ENCODE data around the gene ACACA.
A peak's percentile ranks its signal among the peaks of the same experiment; 100 is the strongest.

ACACA gene

GRCh38 chr17:37276475-37276874 is 130.2 kb downstream of the ACACA start:
- TF ChIP-seq POLR2A (IDR thresholded peaks at IDR 0.05; ENCODE audit: low read depth, low read length): no peak

GRCh38 chr17:37274461-37274860 is 132.2 kb downstream of the ACACA start:
- TF ChIP-seq POLR2A (IDR thresholded peaks at IDR 0.05; ENCODE audit: low read depth, low read length): no peak
- DNase-seq (ENCODE audit: insufficient read length, low spot score) (no peak), FAIRE-seq (no peak)

More at GRCh38 chr17:37276475-37276874, 130.2 kb downstream of the ACACA start:
- no peak for DNase-seq (ENCODE audit: insufficient read length, low spot score)
- FAIRE-seq: no peak

- no peak for FAIRE-seq
- DNase-seq (ENCODE audit: insufficient read length, low spot score): peak; percentile 7
- TF ChIP-seq POLR2A (IDR thresholded peaks at IDR 0.05; ENCODE audit: low read depth, low read length): no peak
These were observed 133.1 kb downstream of the ACACA start for GRCh38 chr17:37273409-37274051.

GRCh38 chr17:37265446-37266173 is 141.0 kb downstream of the ACACA start:
- FAIRE-seq (no peak), DNase-seq (ENCODE audit: insufficient read length, low spot score) (no peak)
- TF ChIP-seq POLR2A (IDR thresholded peaks at IDR 0.05; ENCODE audit: low read depth, low read length): no peak

- no peak for TF ChIP-seq POLR2A (IDR thresholded peaks at IDR 0.05; ENCODE audit: low read depth, low read length)
- FAIRE-seq (no peak), DNase-seq (ENCODE audit: insufficient read length, low spot score) (no peak)
These were observed 145.3 kb downstream of the ACACA start for GRCh38 chr17:37261286-37261685.

- DNase-seq (ENCODE audit: insufficient read length, low spot score) (peak; percentile 34), FAIRE-seq (no peak)
- no peak for TF ChIP-seq POLR2A (IDR thresholded peaks at IDR 0.05; ENCODE audit: low read depth, low read length)
These were observed 147.5 kb downstream of the ACACA start for GRCh38 chr17:37259030-37259735.

GRCh38 chr17:37256627-37257026 is 150.0 kb downstream of the ACACA start:
- DNase-seq (ENCODE audit: insufficient read length, low spot score): no peak
- FAIRE-seq: no peak
- no peak for TF ChIP-seq POLR2A (IDR thresholded peaks at IDR 0.05; ENCODE audit: low read depth, low read length)

- DNase-seq (ENCODE audit: insufficient read length, low spot score) (no peak), FAIRE-seq (no peak)
- TF ChIP-seq POLR2A (IDR thresholded peaks at IDR 0.05; ENCODE audit: low read depth, low read length): no peak
These were observed 151.2 kb downstream of the ACACA start for GRCh38 chr17:37255432-37255831.

GRCh38 chr17:37247825-37248224 is 158.8 kb downstream of the ACACA start:
- FAIRE-seq: no peak
- no peak for DNase-seq (ENCODE audit: insufficient read length, low spot score)
- no peak for TF ChIP-seq POLR2A (IDR thresholded peaks at IDR 0.05; ENCODE audit: low read depth, low read length)

GRCh38 chr17:37246085-37246484 is 160.6 kb downstream of the ACACA start:
- FAIRE-seq: no peak
- no peak for DNase-seq (ENCODE audit: insufficient read length, low spot score)
- no peak for TF ChIP-seq POLR2A (IDR thresholded peaks at IDR 0.05; ENCODE audit: low read depth, low read length)

- no peak for DNase-seq (ENCODE audit: insufficient read length, low spot score)
- TF ChIP-seq POLR2A (IDR thresholded peaks at IDR 0.05; ENCODE audit: low read depth, low read length): no peak
- FAIRE-seq: no peak
These were observed 166.3 kb downstream of the ACACA start for GRCh38 chr17:37240381-37240780.

- TF ChIP-seq POLR2A (IDR thresholded peaks at IDR 0.05; ENCODE audit: low read depth, low read length): no peak
- DNase-seq (ENCODE audit: insufficient read length, low spot score) (no peak), FAIRE-seq (no peak)
These were observed 166.8 kb downstream of the ACACA start for GRCh38 chr17:37239690-37240334.

GRCh38 chr17:37234106-37234505 is 172.5 kb downstream of the ACACA start:
- no peak for DNase-seq (ENCODE audit: insufficient read length, low spot score)
- no peak for FAIRE-seq
- no peak for TF ChIP-seq POLR2A (IDR thresholded peaks at IDR 0.05; ENCODE audit: low read depth, low read length)

GRCh38 chr17:37233036-37233435 is 173.6 kb downstream of the ACACA start:
- DNase-seq (ENCODE audit: insufficient read length, low spot score): no peak
- FAIRE-seq: no peak
- TF ChIP-seq POLR2A (IDR thresholded peaks at IDR 0.05; ENCODE audit: low read depth, low read length): no peak
